GM18520 (cell line): ENCODE results near the gene ARID4B.
"Not testable (repeated sequence)": the region's sequence is repeated elsewhere in the genome, so short reads cannot be mapped to it uniquely, and the experiment has no call there.

ENCODE experiments used
- ATAC-seq: cut with Tn5 transposase; IDR thresholded peaks from one replicate; pipeline ENCODE4 v1.9.1; 2021; ENCODE audit not compliant: unreplicated experiment

Gene ARID4B

GRCh38 chr1:235227414-235227813 lies 100.6 kb downstream of the ARID4B start:
- no peak for ATAC-seq

- no peak for ATAC-seq
Observed at GRCh38 chr1:235226933-235227332, 101.0 kb downstream of the ARID4B start.

- no peak for ATAC-seq
Observed at GRCh38 chr1:235225299-235225698, 102.7 kb downstream of the ARID4B start.

- ATAC-seq, result no peak
Observed at GRCh38 chr1:235221653-235222375, 106.2 kb downstream of the ARID4B start.

GRCh38 chr1:235215453-235215852 lies 112.5 kb downstream of the ARID4B start:
- ATAC-seq, result no peak

- not testable (repeated sequence) for ATAC-seq
Observed at GRCh38 chr1:235214962-235215361, 113.0 kb downstream of the ARID4B start.

GRCh38 chr1:235213752-235214151 lies 114.2 kb downstream of the ARID4B start:
- no peak for ATAC-seq

GRCh38 chr1:235211517-235211916 lies 116.5 kb downstream of the ARID4B start:
- no peak for ATAC-seq

- ATAC-seq, result no peak
Observed at GRCh38 chr1:235207209-235207565, 120.8 kb downstream of the ARID4B start.

- no peak for ATAC-seq
Observed at GRCh38 chr1:235206533-235207208, 121.3 kb downstream of the ARID4B start.

GRCh38 chr1:235205687-235206086 lies 122.3 kb downstream of the ARID4B start:
- ATAC-seq, result no peak

- no peak for ATAC-seq
Observed at GRCh38 chr1:235203428-235203827, 124.6 kb downstream of the ARID4B start.

GRCh38 chr1:235202447-235202846 lies 125.5 kb downstream of the ARID4B start:
- ATAC-seq, result not testable (repeated sequence)

- ATAC-seq, result no peak
Observed at GRCh38 chr1:235199441-235199840, 128.5 kb downstream of the ARID4B start.

- ATAC-seq, result no peak
Observed at GRCh38 chr1:235190431-235190830, 137.5 kb downstream of the ARID4B start.

- no peak for ATAC-seq
Observed at GRCh38 chr1:235187316-235187715, 140.7 kb downstream of the ARID4B start.

GRCh38 chr1:235181561-235182245 lies 146.3 kb downstream of the ARID4B start:
- ATAC-seq, result no peak

- ATAC-seq, result no peak
Observed at GRCh38 chr1:235180916-235181460, 147.0 kb downstream of the ARID4B start.

- no peak for ATAC-seq
Observed at GRCh38 chr1:235176486-235176885, 151.5 kb downstream of the ARID4B start.

- ATAC-seq, result no peak
Observed at GRCh38 chr1:235169986-235170385, 158.0 kb downstream of the ARID4B start.

- ATAC-seq, result no peak
Observed at GRCh38 chr1:235168375-235168774, 159.6 kb downstream of the ARID4B start.
